Ovary (tissue), 9 donors: ENCODE data around the gene DUSP2. TPM values are rescaled to one million over a fixed set of nuclear protein-coding genes. Genes with fewer than 3 reads are reported as not detected.
A peak's percentile ranks its signal among the peaks of the same experiment; 100 is the strongest.

Source experiments
- DNase-seq, 5 donors: peaks; one replicate each; pipeline ENCODE4 v3.0.0-alpha.2; 2019 to 2020
- H3K27ac ChIP-seq, 2 donors: fragments of 200-600 bp; one replicate each; pipeline versions ENCODE4 v1.5.1 to v1.8.0; 2019 to 2022
- H3K27me3 ChIP-seq: fragments of 200-600 bp; one replicate; pipeline ENCODE4 v1.8.0; 2022
- H3K36me3 ChIP-seq: fragments of 200-600 bp; sonication (generic); one replicate; pipeline ENCODE4 v1.5.1; 2019
- H3K4me1 ChIP-seq: one replicate; pipeline ENCODE4 v1.8.1; 2013; ENCODE audit warnings: mild to moderate bottlenecking, moderate library complexity; ENCODE audit not compliant: insufficient read depth
- H3K4me3 ChIP-seq: fragments of 200-600 bp; sonication (generic); one replicate; pipeline ENCODE4 v1.5.1; 2017
- H3K9me3 ChIP-seq, 2 donors: fragments of 200-600 bp in 1 of 2; sonication (generic) in 1 of 2; one replicate each; pipeline versions ENCODE4 v1.5.1 to v1.8.1; 2013 to 2019; ENCODE audit warnings: mild to moderate bottlenecking in 1 of 2, moderate library complexity in 1 of 2
- CTCF ChIP-seq, 3 donors: fragments of 450-650 bp in 2 of 3; fragments of 200-600 bp in 1 of 3; IDR thresholded peaks; one replicate each; pipeline versions ENCODE4 v1.5.1 to v1.8.0; 2016 to 2022; ENCODE audit warnings: antibody characterized with exemption in 3 of 3, mild to moderate bottlenecking in 1 of 3
- EP300 ChIP-seq: sonication (generic); formaldehyde crosslinking; IDR thresholded peaks from one replicate; pipeline ENCODE4 v1.6.1; 2017; ENCODE audit warnings: antibody characterized with exemption
- POLR2A ChIP-seq: fragments of 450-650 bp; IDR thresholded peaks from one replicate; pipeline ENCODE4 v1.6.1; 2017; ENCODE audit warnings: antibody characterized with exemption, mild to moderate bottlenecking, moderate library complexity
- WGBS, 3 donors: extraction: QIAGEN DNeasy Blood & Tissue Kit in 1 of 3; methylation state at CpG; one replicate each; pipeline versions ENCODE4 v1.1.5 to v1.1.7; 2013 to 2017; 5-methylcytosine and 5-hydroxymethylcytosine counted together
- intact Hi-C, 4 donors: fragments of 100-400 bp; cut with DNase I; formaldehyde crosslinking; loops; one replicate each; pipeline versions ENCODE4 v1.11.0 to v1.15.1; 2022 to 2023
- polyA plus RNA-seq, 2 donors: library from polyadenylated mRNA; stranded (reverse); fragments of 200-250 nt in 1 of 2; fragments of 350-450 nt in 1 of 2; fragmentation: Illumina TruSeq in 1 of 2; extraction: RNeasy Lipid Tissue Mini Kit (QIAGEN cat#74804) in 1 of 2; gene quantifications; one replicate each; pipeline ENCODE4 v1.2.3, GENCODE V29; 2013 to 2014
- total RNA-seq, 7 donors: library from RNA; depleted of rRNA in 2 of 7; stranded (reverse); fragments of >200 nt in 2 of 7; fragmentation: NEBNext Ultra II Directional in 3 of 7; extraction: Animal tissue kit (Norgen Biotek cat#: 25700) in 3 of 7; gene quantifications; one replicate each; pipeline versions ENCODE4 v1.1.0 to v1.2.4, GENCODE V29; 2016 to 2023
- donor health status: DM: no; HTN: no; CAD: no; lungs with moderate emphysema.
- donor health status: DM: no; HTN: no; CAD: no.
- donor health status: Bipolar disorder and iron deficiency.
- donor health status: DM: yes; HTN: yes; CAD: no.
- donor health status: DM: no; HTN: no; CAD: no.
- donor health status: DM: yes; HTN: yes; CAD: no.

The DUSP2 gene
- total and polyA plus RNA-seq, 9 donors, result 0.52 to 111 (median 3.1) TPM

- Histone ChIP-seq H3K4me1 (peaks cover 8% of the 10 kb centered on the region), H3K4me3 (no peak overlapping the region), H3K27me3 (no peaks in the 10 kb centered on the region), H3K36me3 (no peaks in the 10 kb centered on the region), H3K9me3 (peaks cover 0 to 4% of the 10 kb centered on the region in 2 donors), H3K27ac (no peak overlapping the region)
- no peak for TF ChIP-seq POLR2A
- WGBS, 3 donors, result 82 to 90% (median 85%) methylated on average over 6 of the region's 6 CpGs
- DNase-seq, result peak in 2 of 5 donors; percentile 8
- intact Hi-C loops, result no loop called here
Observed at GRCh38 chr2:96104487-96104861, 40.8 kb downstream of the DUSP2 start.

DNA sequence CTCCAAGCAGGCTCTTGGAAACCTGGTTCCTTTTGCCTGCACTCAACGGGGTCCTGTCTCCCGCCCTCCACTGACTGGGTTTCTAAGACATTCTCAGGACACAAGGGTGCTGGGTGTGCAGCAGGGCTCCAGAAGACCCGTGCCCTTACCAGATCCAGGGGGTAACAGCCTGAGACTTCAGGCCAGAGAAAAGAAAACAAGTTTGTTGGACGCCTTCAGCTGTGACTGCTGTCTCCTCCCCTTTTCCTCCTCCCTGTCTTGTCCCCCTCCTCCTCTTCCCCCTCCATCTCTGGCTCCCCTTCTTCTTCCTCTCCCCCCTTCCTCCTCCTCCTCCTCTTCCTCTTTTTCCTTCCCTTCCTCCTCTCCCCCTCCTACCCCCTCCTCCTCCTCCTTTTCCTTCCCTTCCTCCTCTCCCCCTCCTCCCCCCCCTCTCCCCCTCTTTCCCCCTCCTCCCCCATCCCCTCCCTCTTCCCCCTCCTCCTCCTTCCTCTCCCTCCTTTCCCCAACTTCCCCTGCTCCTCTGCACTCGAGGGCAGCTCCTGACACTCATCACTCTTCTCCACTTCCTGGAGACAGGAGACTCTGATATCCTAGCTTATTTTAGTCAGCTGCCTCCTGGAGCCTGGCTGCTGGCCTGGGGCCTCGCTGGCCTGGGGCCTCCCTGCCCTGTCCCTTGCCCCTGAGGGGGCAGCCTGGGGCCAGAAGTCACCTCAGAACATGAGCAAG is 41.3 kb downstream of the DUSP2 start:
- WGBS, 3 donors, result 18 to 26% (median 26%) methylated on average over 6 of the region's 6 CpGs

DNA sequence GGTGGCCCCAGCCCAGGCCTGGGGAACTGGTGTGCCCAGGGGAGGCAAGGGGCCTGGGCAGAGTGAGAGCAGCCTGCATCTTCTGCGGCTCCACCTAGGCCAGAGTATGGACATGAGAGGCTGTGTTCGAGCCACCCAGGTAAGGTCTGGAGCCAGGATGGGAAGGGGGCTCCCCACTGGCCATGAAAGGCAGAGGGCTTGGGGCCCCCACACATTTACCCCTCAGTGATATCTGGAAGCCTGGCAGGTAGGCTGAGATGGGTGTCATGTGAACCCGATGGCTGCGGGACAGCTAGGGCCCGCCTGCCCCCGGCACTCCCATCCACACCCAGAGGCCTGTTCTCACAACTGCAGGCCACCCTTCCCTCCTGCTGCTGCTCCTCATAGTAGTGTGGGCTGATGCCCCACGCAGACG is 42.0 kb downstream of the DUSP2 start:
- Histone ChIP-seq H3K36me3 (no peaks in the 10 kb centered on the region), H3K27me3 (no peaks in the 10 kb centered on the region), H3K4me1 (no peaks in the 10 kb centered on the region), H3K9me3 (peaks cover 0 to 4% of the 10 kb centered on the region in 2 donors), H3K4me3 (no peak overlapping the region), H3K27ac (no peak overlapping the region)
- 80 to 95% (median 87%) methylated on average over 8 of the region's 8 CpGs for WGBS, 3 donors
- TF ChIP-seq CTCF (IDR thresholded peaks at IDR 0.05) (no peak), EP300 (no peak), POLR2A (no peak)
- peak in 1 of 5 donors; percentile 6 for DNase-seq
- intact Hi-C loops, result no loop called here

More for the DNA sequence above, 41.3 kb downstream of the DUSP2 start:
- H3K9me3 ChIP-seq, result peaks cover 0 to 4% of the 10 kb centered on the region in 2 donors
- peaks cover 3% of the 10 kb centered on the region for H3K4me1 ChIP-seq
- no peaks in the 10 kb centered on the region for H3K36me3 ChIP-seq
- no peak overlapping the region for H3K4me3 ChIP-seq
- no peak overlapping the region for H3K27ac ChIP-seq
- DNase-seq, result peak in 2 of 5 donors; percentile 6 to 8
- TF ChIP-seq CTCF (IDR thresholded peaks at IDR 0.05), result no peak
- intact Hi-C loops, result no loop called here
- H3K27me3 ChIP-seq, result no peaks in the 10 kb centered on the region

DNA sequence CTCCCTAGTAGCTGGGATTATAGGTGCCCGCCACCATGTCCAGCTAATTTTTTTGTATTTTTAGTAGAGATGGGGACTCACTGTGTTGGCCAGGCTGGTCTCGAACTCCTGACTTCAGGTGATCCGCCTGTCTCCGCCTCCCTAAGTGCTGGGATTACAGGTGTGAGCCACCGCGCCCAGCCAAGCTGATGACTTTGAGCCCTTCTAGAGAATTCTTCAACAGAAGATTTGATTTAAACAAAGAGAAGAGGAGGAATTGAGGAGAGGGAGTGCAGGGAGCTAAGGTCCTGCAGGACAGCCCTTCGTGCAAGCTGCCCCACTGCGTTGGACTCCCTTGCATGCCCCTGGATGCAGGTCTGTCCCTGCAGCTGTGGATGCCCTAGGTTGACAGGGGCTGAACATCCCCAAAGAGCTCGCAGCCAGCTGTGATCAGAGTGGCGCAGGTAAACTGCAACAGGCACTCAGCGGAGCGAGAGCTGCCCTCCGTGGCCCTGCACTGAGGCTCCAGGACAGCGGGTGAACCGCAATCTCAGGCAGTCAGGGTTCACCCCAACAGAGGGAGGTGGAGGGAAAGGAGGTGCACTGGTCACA is 42.5 kb downstream of the DUSP2 start:
- H3K36me3 ChIP-seq, result no peaks in the 10 kb centered on the region
- peaks cover 0 to 4% of the 10 kb centered on the region in 2 donors for H3K9me3 ChIP-seq
- no peaks in the 10 kb centered on the region for H3K27me3 ChIP-seq
- DNase-seq, result peak in 1 of 5 donors; percentile 19
- WGBS, 3 donors, result 94 to 98% (median 96%) methylated on average over 15 of the region's 15 CpGs
- intact Hi-C loops, result no loop called here
- no peak overlapping the region for H3K4me3 ChIP-seq
- no peaks in the 10 kb centered on the region for H3K4me1 ChIP-seq
- TF ChIP-seq EP300 (no peak), CTCF (IDR thresholded peaks at IDR 0.05) (no peak), POLR2A (no peak)
- H3K27ac ChIP-seq, result no peak overlapping the region

DNA sequence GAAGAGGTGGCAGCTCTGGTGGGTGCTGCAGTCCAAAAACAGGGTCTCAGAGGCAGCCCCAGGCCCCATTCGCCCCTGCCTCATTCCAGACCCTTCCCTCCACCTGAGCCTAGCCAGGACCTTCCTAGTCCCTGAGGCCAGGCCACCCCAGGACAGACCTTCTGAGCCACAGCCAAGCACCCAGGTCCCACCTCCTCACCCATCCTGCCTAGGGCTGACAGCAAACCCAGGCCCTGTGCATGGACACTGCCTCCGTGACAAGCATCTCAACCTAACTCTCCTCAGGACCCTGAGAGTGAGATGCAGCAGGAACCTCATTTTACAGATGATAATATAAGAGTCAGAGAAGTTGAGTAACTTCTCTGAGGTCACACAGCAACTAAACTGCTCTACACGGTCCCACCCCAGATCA is 44.3 kb downstream of the DUSP2 start:
- Histone ChIP-seq H3K4me1 (no peaks in the 10 kb centered on the region), H3K27ac (no peak overlapping the region), H3K27me3 (no peaks in the 10 kb centered on the region), H3K9me3 (peaks cover 0 to 4% of the 10 kb centered on the region in 2 donors), H3K4me3 (no peak overlapping the region), H3K36me3 (no peaks in the 10 kb centered on the region)
- DNase-seq, result peak in 3 of 5 donors; percentile 8 to 28 (median 8)
- WGBS, 3 donors, result 92 to 97% (median 94%) methylated on average over 3 of the region's 3 CpGs
- no peak for TF ChIP-seq EP300
- no peak for TF ChIP-seq POLR2A
- no peak for TF ChIP-seq CTCF (IDR thresholded peaks at IDR 0.05)
- intact Hi-C loops, result no loop called here
